K562 (cell line): ENCODE measurements around the gene ADM2. TPM values are rescaled to one million over a fixed set of nuclear protein-coding genes. Genes with fewer than 3 reads are reported as not detected.
"Not testable (repeated sequence)": the region's sequence is repeated elsewhere in the genome, so short reads cannot be mapped to it uniquely, and the experiment has no call there.

Experiments used
- AFF1 ChIP-seq, 2 experiments: fragments of 450-650 bp; IDR thresholded peaks; 2 replicates each; pipeline ENCODE4 v1.6.1; 2018; ENCODE audit warnings: mild to moderate bottlenecking in 2 of 2, low read depth in 1 of 2; ENCODE audit not compliant: partially characterized antibody in 2 of 2
- ATF3 ChIP-seq, 2 experiments: fragments of 450-650 bp in 1 of 2; sonication (generic) in 1 of 2; formaldehyde crosslinking in 1 of 2; IDR thresholded peaks in 1 of 2; conservative IDR thresholded peaks in 1 of 2; 2 replicates each; pipeline versions ENCODE4 v1.6.1 to v1.8.1; 2016 to 2023; ENCODE audit warnings: mild to moderate bottlenecking in 2 of 2, moderate library complexity in 2 of 2, inconsistent platforms in 1 of 2, missing genetic modification reagents in 1 of 2
- CEBPG ChIP-seq, 3 experiments: fragments of 200-800 bp in 1 of 3; sonication (Bioruptor generic) in 1 of 3; sonication (generic) in 1 of 3; formaldehyde crosslinking in 1 of 3; IDR thresholded peaks in 2 of 3; conservative IDR thresholded peaks in 1 of 3; 2 replicates each; pipeline versions ENCODE4 v1.6.1 to v1.8.0; 2016 to 2022; ENCODE audit warnings: missing compliant biosample characterization in 2 of 3, missing genetic modification characterization in 2 of 3, mild to moderate bottlenecking in 1 of 3, missing genetic modification reagents in 1 of 3
- CXXC5 ChIP-seq: fragments of 250-450 bp; sonication (Bioruptor Pico); IDR thresholded peaks from 2 replicates; pipeline ENCODE4 v1.8.0; 2022; ENCODE audit warnings: inconsistent platforms, mild to moderate bottlenecking, moderate library complexity
- DACH1 ChIP-seq: fragments of 450-650 bp; IDR thresholded peaks from 2 replicates; pipeline ENCODE4 v1.6.1; 2018; ENCODE audit not compliant: partially characterized antibody
- GTF2E2 ChIP-seq: fragments of 200-800 bp; sonication (Bioruptor generic); IDR thresholded peaks from 2 replicates; pipeline ENCODE4 v1.6.1; 2016; ENCODE audit warnings: missing genetic modification characterization, missing compliant biosample characterization
- L3MBTL2 ChIP-seq: fragments of 450-650 bp; IDR thresholded peaks from 2 replicates; pipeline ENCODE4 v1.6.1; 2016; ENCODE audit warnings: mild to moderate bottlenecking, moderate library complexity
- LEF1 ChIP-seq: fragments of 450-650 bp; IDR thresholded peaks from 2 replicates; pipeline ENCODE4 v1.6.1; 2016; ENCODE audit warnings: mild to moderate bottlenecking
- MAFF ChIP-seq: IDR thresholded peaks from 2 replicates; pipeline ENCODE4 v1.6.1; 2012; ENCODE audit warnings: low read length, improper control_type of control experiment
- MAFG ChIP-seq: fragments of 450-650 bp; conservative IDR thresholded peaks from 2 replicates; pipeline ENCODE4 v1.6.1; 2016; ENCODE audit warnings: missing genetic modification characterization, missing compliant biosample characterization
- MAZ ChIP-seq, 2 experiments: fragments of 450-650 bp in 1 of 2; sonication (generic) in 1 of 2; formaldehyde crosslinking; IDR thresholded peaks in 1 of 2; conservative IDR thresholded peaks in 1 of 2; 2 replicates each; pipeline versions ENCODE4 v1.4.0 to v1.5.0; 2020; ENCODE audit warnings: mild to moderate bottlenecking in 1 of 2, missing genetic modification reagents in 1 of 2
- MEIS2 ChIP-seq: fragments of 450-650 bp; IDR thresholded peaks from 2 replicates; pipeline ENCODE4 v1.6.1; 2014; ENCODE audit warnings: mild to moderate bottlenecking; ENCODE audit not compliant: partially characterized antibody
- PKNOX1 ChIP-seq: fragments of 450-650 bp; IDR thresholded peaks from 2 replicates; pipeline ENCODE4 v1.6.1; 2016
- RAD51 ChIP-seq: fragments of 450-650 bp; IDR thresholded peaks from 2 replicates; pipeline ENCODE4 v1.7.1; 2016; ENCODE audit warnings: low read depth, mild to moderate bottlenecking, borderline replicate concordance
- SRF ChIP-seq, 2 experiments: fragments of 250-450, 450-650 bp in 1 of 2; sonication (Bioruptor Pico) in 1 of 2; sonication (generic) in 1 of 2; formaldehyde crosslinking; IDR thresholded peaks; 2 replicates each; pipeline versions ENCODE4 v1.5.0 to v1.5.1; 2020 to 2022; ENCODE audit warnings: mild to moderate bottlenecking in 1 of 2, missing genetic modification reagents in 1 of 2
- USF1 ChIP-seq: sonication (generic); formaldehyde crosslinking; IDR thresholded peaks from 2 replicates; pipeline ENCODE4 v1.9.0; 2022; ENCODE audit warnings: mild to moderate bottlenecking, missing genetic modification reagents
- ZNF316 ChIP-seq: fragments of 450-650 bp; IDR thresholded peaks from 2 replicates; pipeline ENCODE4 v1.6.1; 2016
- ZNF766 ChIP-seq: fragments of 200-800 bp; sonication (Bioruptor generic); conservative IDR thresholded peaks from 2 replicates; pipeline ENCODE4 v1.6.1; 2016; ENCODE audit warnings: missing genetic modification characterization, missing compliant biosample characterization
- polyA plus RNA-seq, 8 experiments: library from polyadenylated mRNA; depleted of rRNA in 4 of 8; stranded (reverse) in 5 of 8; unstranded in 3 of 8; fragments of >200 nt; fragmentation: Nextera tagmentation in 2 of 8; fragmentation: Illumina TruSeq in 1 of 8; extraction: Ambion mirVana in 2 of 8; extraction: Trizol in 1 of 8; gene quantifications; 2 replicates each; pipeline versions ENCODE4 v1.2.1 to v1.2.3, GENCODE V29; 2011 to 2014; ENCODE audit warnings: inconsistent platforms in 1 of 8, missing spikeins in 1 of 8
- total RNA-seq, 7 experiments: library from RNA; depleted of rRNA in 6 of 7; stranded (reverse); fragments of >200 nt in 6 of 7; fragmentation: Illumina TruSeq in 2 of 7; extraction: Trizol in 2 of 7; gene quantifications; 2 replicates each; pipeline versions ENCODE4 v1.2.1 to v1.2.3, GENCODE V29; 2011 to 2021; ENCODE audit warnings: low replicate concordance in 1 of 7

The ADM2 gene
- total and polyA plus RNA-seq, 9 of the 15 experiments (the other 6 are each of a cell fraction or from before 2014, with no cell fraction given), result 0.11 to 5.1 (median 0.38) TPM

GRCh38 chr22:50533856-50534711, 52.7 kb downstream of the ADM2 start (continued):
- TF ChIP-seq MEIS2 (peak; percentile 77), LEF1 (peak; percentile 62), PKNOX1 (peak; percentile 96), CEBPG (CRISPR knock-in tag; IDR thresholded peaks at IDR 0.05) (peak; percentile 79), CEBPG (tag; conservative IDR thresholded peaks at IDR 0.05 in 1 of 2, IDR thresholded peaks at IDR 0.05 in 1 of 2) (peak; percentile 44 to 80; a peak in 3 of 4 replicates), GTF2E2 (tag) (0 out of 2 replicates have a peak, but pooled peaks have one; percentile 48), CXXC5 (CRISPR knock-in tag) (peak; percentile 34), MAFF (peak; percentile 6; the same call in 1 of the 2 replicates), RAD51 (peak; percentile 98), SRF (CRISPR knock-in tag; IDR thresholded peaks at IDR 0.05) (peak in 1 of 2 experiments; percentile 98; a peak in 3 of 4 replicates), AFF1 (IDR thresholded peaks at IDR 0.05; ENCODE audit: low read depth in 1 of 2, partially characterized antibody in 2 of 2) (peak in 1 of 2 experiments; percentile 38), MAFG (tag) (peak; percentile 42; the same call in 1 of the 2 replicates), ATF3 (IDR thresholded peaks at IDR 0.05) (peak; percentile 75), ZNF766 (peak; percentile 47), L3MBTL2 (peak; percentile 61), DACH1 (peak; percentile 32), ZNF316 (peak; percentile 73), MAZ (CRISPR knock-in tag; conservative IDR thresholded peaks at IDR 0.05 in 1 of 2, IDR thresholded peaks at IDR 0.05 in 1 of 2) (0 out of 4 replicates have a peak, but pooled peaks of 1 of the 2 experiments have one; percentile 32), USF1 (CRISPR knock-in tag) (peak; percentile 80)
- TF ChIP-seq ATF3 (CRISPR knock-in tag; conservative IDR thresholded peaks at IDR 0.05), result not testable (repeated sequence)
